H9 (cell line): ENCODE results near the gene LPCAT1. TPM values are rescaled to one million over a fixed set of nuclear protein-coding genes. Genes with fewer than 3 reads are reported as not detected.
A peak's percentile ranks its signal among the peaks of the same experiment; 100 is the strongest.

ENCODE experiments used
- DNase-seq: peaks from one replicate; pipeline ENCODE4 v3.0.0-alpha.2; 2017
- H2AFZ ChIP-seq: one replicate; pipeline ENCODE4 v1.6.1; 2013; ENCODE audit warnings: mild to moderate bottlenecking, low read length, control low read depth, moderate library complexity
- H2AK5ac ChIP-seq: 2 replicates; pipeline ENCODE4 v1.6.1; 2013; ENCODE audit warnings: low read length, control low read depth, mixed read lengths; ENCODE audit not compliant: insufficient read length
- H2BK120ac ChIP-seq: one replicate; pipeline ENCODE4 v1.6.1; 2013; ENCODE audit warnings: low read depth, mild to moderate bottlenecking, low read length, control low read depth, inconsistent platforms; ENCODE audit not compliant: poor library complexity, severe bottlenecking
- H2BK12ac ChIP-seq: 2 replicates; pipeline ENCODE4 v1.6.1; 2013; ENCODE audit warnings: low read length, control low read depth, mixed read lengths, low read depth; ENCODE audit not compliant: insufficient read length
- H2BK15ac ChIP-seq: 2 replicates; pipeline ENCODE4 v1.6.1; 2013; ENCODE audit warnings: low read depth, low read length, control low read depth
- H2BK20ac ChIP-seq: one replicate; pipeline ENCODE4 v1.6.1; 2013; ENCODE audit warnings: low read depth, mild to moderate bottlenecking, low read length, control low read depth, inconsistent platforms; ENCODE audit not compliant: poor library complexity, severe bottlenecking
- H2BK5ac ChIP-seq: 2 replicates; pipeline ENCODE4 v1.6.1; 2013; ENCODE audit warnings: low read length, control low read depth, mixed read lengths; ENCODE audit not compliant: insufficient read length
- H3K14ac ChIP-seq: 2 replicates; pipeline ENCODE4 v1.6.1; 2013; ENCODE audit warnings: low read length, control low read depth; ENCODE audit not compliant: insufficient read depth
- H3K18ac ChIP-seq: 2 replicates; pipeline ENCODE4 v1.6.1; 2013; ENCODE audit warnings: low read depth, mild to moderate bottlenecking, mixed read lengths, low read length, control low read depth; ENCODE audit not compliant: insufficient read length
- H3K23ac ChIP-seq: 2 replicates; pipeline ENCODE4 v1.6.1; 2013; ENCODE audit warnings: low read length, control low read depth, mixed read lengths, low read depth; ENCODE audit not compliant: insufficient read length
- H3K23me2 ChIP-seq: 2 replicates; pipeline ENCODE4 v1.6.1; 2013; ENCODE audit warnings: low read depth, mild to moderate bottlenecking, mixed read lengths, low read length, control low read depth; ENCODE audit not compliant: insufficient read length, poor library complexity, severe bottlenecking
- H3K27ac ChIP-seq: 2 replicates; pipeline ENCODE4 v1.5.1; 2013; ENCODE audit warnings: low read length, control low read depth, mixed read lengths, low read depth; ENCODE audit not compliant: insufficient read length
- H3K27me3 ChIP-seq: 2 replicates; pipeline ENCODE4 v1.6.1; 2013; ENCODE audit warnings: low read length, control low read depth, inconsistent platforms; ENCODE audit not compliant: insufficient read depth
- H3K4ac ChIP-seq: 2 replicates; pipeline ENCODE4 v1.6.1; 2013; ENCODE audit warnings: low read depth, mild to moderate bottlenecking, control low read depth, inconsistent platforms, low read length, moderate library complexity
- H3K4me1 ChIP-seq: 2 replicates; pipeline ENCODE4 v1.6.1; 2013; ENCODE audit warnings: low read length, control low read depth, inconsistent platforms; ENCODE audit not compliant: insufficient read depth
- H3K4me2 ChIP-seq: 2 replicates; pipeline ENCODE4 v1.6.1; 2013; ENCODE audit warnings: low read length, control low read depth, mixed read lengths; ENCODE audit not compliant: insufficient read length, insufficient read depth
- H3K56ac ChIP-seq: 2 replicates; pipeline ENCODE4 v1.6.1; 2013; ENCODE audit warnings: low read depth, mild to moderate bottlenecking, mixed read lengths, low read length, control low read depth; ENCODE audit not compliant: insufficient read length
- H3K79me1 ChIP-seq: 2 replicates; pipeline ENCODE4 v1.6.1; 2013; ENCODE audit warnings: low read depth, mild to moderate bottlenecking, moderate library complexity, low read length, control low read depth, inconsistent platforms; ENCODE audit not compliant: insufficient read depth, poor library complexity, severe bottlenecking
- H3K79me2 ChIP-seq: 2 replicates; pipeline ENCODE4 v1.6.1; 2013; ENCODE audit warnings: low read length, control low read depth, inconsistent platforms; ENCODE audit not compliant: insufficient read depth
- H3K9ac ChIP-seq: 2 replicates; pipeline ENCODE4 v1.6.1; 2013; ENCODE audit warnings: low read length, control low read depth, mixed read lengths; ENCODE audit not compliant: insufficient read length; ENCODE audit errors: extremely low read depth
- H3K9me3 ChIP-seq: one replicate; pipeline ENCODE4 v1.6.1; 2013; ENCODE audit warnings: low read depth, low read length, inconsistent platforms; ENCODE audit not compliant: control insufficient read depth
- H3T11ph ChIP-seq: one replicate; pipeline ENCODE4 v1.6.1; 2013; ENCODE audit warnings: mild to moderate bottlenecking, low read length, control low read depth, inconsistent platforms
- H4K20me1 ChIP-seq: one replicate; pipeline ENCODE4 v1.6.1; 2013; ENCODE audit not compliant: control insufficient read depth, insufficient read length, insufficient read depth
- H4K5ac ChIP-seq: 2 replicates; pipeline ENCODE4 v1.6.1; 2013; ENCODE audit warnings: low read depth, mild to moderate bottlenecking, mixed read lengths, low read length, control low read depth; ENCODE audit not compliant: insufficient read length
- H4K8ac ChIP-seq: replicated peaks from 2 replicates; pipeline ENCODE4 v1.6.1; 2013; ENCODE audit warnings: low read length, control low read depth, mixed read lengths, low read depth; ENCODE audit not compliant: insufficient read length
- H4K91ac ChIP-seq: 2 replicates; pipeline ENCODE4 v1.6.1; 2013; ENCODE audit warnings: low read depth, mild to moderate bottlenecking, moderate library complexity, mixed read lengths, low read length, control low read depth; ENCODE audit not compliant: insufficient read length
- H3K27ac Mint-ChIP-seq, 3 experiments: 2 replicates in 2 of 3; 3 replicates in 1 of 3; pipeline ENCODE4 v1.8.0; 2020 to 2021; ENCODE audit warnings: mixed read lengths in 3 of 3, mild to moderate bottlenecking in 1 of 3, moderate library complexity in 1 of 3
- H3K27me3 Mint-ChIP-seq: 2 replicates; pipeline ENCODE4 v1.8.0; 2021; ENCODE audit warnings: low read depth, mild to moderate bottlenecking, moderate library complexity, mixed read lengths
- H3K36me3 Mint-ChIP-seq, 3 experiments: 2 replicates in 2 of 3; 3 replicates in 1 of 3; pipeline ENCODE4 v1.8.0; 2020 to 2021; ENCODE audit warnings: low read depth in 3 of 3, mixed read lengths in 3 of 3; ENCODE audit not compliant: insufficient read depth in 1 of 3
- H3K4me1 Mint-ChIP-seq, 2 experiments: 2 replicates each; pipeline ENCODE4 v1.8.0; 2020; ENCODE audit warnings: mixed read lengths in 2 of 2
- H3K4me3 Mint-ChIP-seq, 2 experiments: 2 replicates in 1 of 2; 3 replicates in 1 of 2; pipeline ENCODE4 v1.8.0; 2020 to 2021; ENCODE audit warnings: mild to moderate bottlenecking in 2 of 2, mixed read lengths in 2 of 2, moderate library complexity in 1 of 2
- H3K9me3 Mint-ChIP-seq, 2 experiments: 2 replicates in 1 of 2; 3 replicates in 1 of 2; pipeline ENCODE4 v1.8.0; 2020; ENCODE audit warnings: mild to moderate bottlenecking in 2 of 2, mixed read lengths in 2 of 2, moderate library complexity in 1 of 2
- WGBS: extraction: QIAGEN DNeasy Blood & Tissue Kit; methylation state at CpG from one replicate; pipeline ENCODE4 v1.1.7; 2013; ENCODE audit warnings: missing lambda C conversion rate, low lambda C conversion rate, mixed read lengths; ENCODE audit not compliant: insufficient read length; ENCODE audit errors: extremely low coverage; 5-methylcytosine and 5-hydroxymethylcytosine counted together
- total RNA-seq: library from RNA; stranded (reverse); gene quantifications from 2 replicates; pipeline ENCODE4 v1.2.1, GENCODE V29; 2021
- TF ChIP-seq, protein P1 (sequence below): fragments of 200-600 bp; sonication (generic); conservative IDR thresholded peaks from 3 replicates; pipeline ENCODE4 v1.8.0; 2021; ENCODE audit warnings: antibody characterized with exemption, mild to moderate bottlenecking

The LPCAT1 gene
- total RNA-seq, 1 experiment from 2014 or later: 231 TPM

- Histone ChIP-seq H4K8ac (no peak overlapping the region), H3K4me1 (no peaks in the 10 kb centered on the region), H3K14ac (no peak overlapping the region), H4K5ac (no peak overlapping the region), H3K79me1 (no peaks in the 10 kb centered on the region), H2BK120ac (no peak overlapping the region), H4K91ac (no peak overlapping the region), H2BK5ac (no peak overlapping the region), H2AFZ (no peak overlapping the region), H3K9ac (no peak overlapping the region), H2BK15ac (no peak overlapping the region), H3K23ac (no peak overlapping the region), H2BK20ac (no peak overlapping the region), H3K18ac (no peak overlapping the region), H3K4me2 (no peak overlapping the region), H3K79me2 (no peaks in the 10 kb centered on the region), H2BK12ac (no peak overlapping the region), H3K9me3 (no peaks in the 10 kb centered on the region), H4K20me1 (no peaks in the 10 kb centered on the region), H3K23me2 (no peaks in the 10 kb centered on the region), H3K27me3 (no peaks in the 10 kb centered on the region), H3K56ac (no peak overlapping the region), H3K4ac (no peak overlapping the region), H3K27ac (no peak overlapping the region), H2AK5ac (no peak overlapping the region), H3T11ph (no peak overlapping the region)
- no peak for DNase-seq
- H3K27ac Mint-ChIP-seq: 0 out of 7 replicates have a peak overlapping the region, but pooled peaks of 1 of the 3 experiments have one; percentile 64
- TF ChIP-seq, protein P1, sequence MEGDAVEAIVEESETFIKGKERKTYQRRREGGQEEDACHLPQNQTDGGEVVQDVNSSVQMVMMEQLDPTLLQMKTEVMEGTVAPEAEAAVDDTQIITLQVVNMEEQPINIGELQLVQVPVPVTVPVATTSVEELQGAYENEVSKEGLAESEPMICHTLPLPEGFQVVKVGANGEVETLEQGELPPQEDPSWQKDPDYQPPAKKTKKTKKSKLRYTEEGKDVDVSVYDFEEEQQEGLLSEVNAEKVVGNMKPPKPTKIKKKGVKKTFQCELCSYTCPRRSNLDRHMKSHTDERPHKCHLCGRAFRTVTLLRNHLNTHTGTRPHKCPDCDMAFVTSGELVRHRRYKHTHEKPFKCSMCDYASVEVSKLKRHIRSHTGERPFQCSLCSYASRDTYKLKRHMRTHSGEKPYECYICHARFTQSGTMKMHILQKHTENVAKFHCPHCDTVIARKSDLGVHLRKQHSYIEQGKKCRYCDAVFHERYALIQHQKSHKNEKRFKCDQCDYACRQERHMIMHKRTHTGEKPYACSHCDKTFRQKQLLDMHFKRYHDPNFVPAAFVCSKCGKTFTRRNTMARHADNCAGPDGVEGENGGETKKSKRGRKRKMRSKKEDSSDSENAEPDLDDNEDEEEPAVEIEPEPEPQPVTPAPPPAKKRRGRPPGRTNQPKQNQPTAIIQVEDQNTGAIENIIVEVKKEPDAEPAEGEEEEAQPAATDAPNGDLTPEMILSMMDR: no peak
- peak overlapping the region in 1 of 2 experiments; percentile 46; a peak in 1 of 5 replicates for H3K4me3 Mint-ChIP-seq
- peaks cover 4 to 7% (median 7%) of the 10 kb centered on the region in 3 experiments; a peak in 5 of 7 replicates for H3K36me3 Mint-ChIP-seq
- no CpG with 5 or more reads among the region's 7 CpGs for WGBS
- H3K27me3 Mint-ChIP-seq: peaks cover 13% of the 10 kb centered on the region
- peaks cover 0 to 3% of the 10 kb centered on the region in 2 experiments; a peak in 1 of 4 replicates for H3K4me1 Mint-ChIP-seq
- H3K9me3 Mint-ChIP-seq: peaks cover 20 to 22% of the 10 kb centered on the region in 2 experiments; a peak in 4 of 5 replicates
Measured at GRCh38 chr5:1563617-1564181, 39.9 kb upstream of the LPCAT1 start.
